ENCODE measurements around the gene TEX19.

DNA sequence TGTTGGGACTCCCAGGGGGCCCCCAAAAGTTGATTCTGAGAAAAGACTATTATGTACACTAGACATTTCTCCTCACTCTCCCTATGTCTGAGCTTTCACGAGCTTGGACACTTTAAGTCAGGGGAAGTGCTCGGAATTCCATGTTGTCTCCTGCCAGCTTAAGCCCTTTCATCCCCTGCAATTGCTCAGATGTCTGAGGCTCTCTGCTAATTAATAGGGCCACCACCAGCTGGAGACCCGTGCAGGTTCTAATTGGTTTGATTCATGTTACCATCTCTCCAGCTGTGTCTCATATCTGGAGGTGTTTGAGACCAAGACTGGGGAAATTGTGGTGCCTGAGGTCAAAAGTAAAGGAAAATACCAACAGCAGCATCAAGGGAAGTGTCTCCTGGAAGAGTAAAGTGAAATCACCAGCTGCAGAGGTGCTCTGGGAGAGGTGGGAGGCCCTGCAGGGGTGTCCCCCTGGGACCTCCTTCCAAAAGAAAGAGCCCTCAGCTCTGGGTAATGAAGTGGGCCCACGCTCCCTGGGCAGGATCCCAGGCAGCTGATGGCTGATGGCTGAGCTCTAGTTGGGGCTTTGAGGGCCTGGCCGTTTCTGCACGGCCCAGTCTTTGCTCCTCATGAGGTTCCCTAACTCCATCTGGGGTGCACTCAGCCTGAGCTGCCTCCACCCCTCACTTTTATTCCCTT is 6.7 kb downstream of the TEX19 start:
- no peak for TF ChIP-seq POLR2AphosphoS5 (IDR thresholded peaks at IDR 0.05; ENCODE audit: low read depth, low read length)
- TF ChIP-seq, protein P1, sequence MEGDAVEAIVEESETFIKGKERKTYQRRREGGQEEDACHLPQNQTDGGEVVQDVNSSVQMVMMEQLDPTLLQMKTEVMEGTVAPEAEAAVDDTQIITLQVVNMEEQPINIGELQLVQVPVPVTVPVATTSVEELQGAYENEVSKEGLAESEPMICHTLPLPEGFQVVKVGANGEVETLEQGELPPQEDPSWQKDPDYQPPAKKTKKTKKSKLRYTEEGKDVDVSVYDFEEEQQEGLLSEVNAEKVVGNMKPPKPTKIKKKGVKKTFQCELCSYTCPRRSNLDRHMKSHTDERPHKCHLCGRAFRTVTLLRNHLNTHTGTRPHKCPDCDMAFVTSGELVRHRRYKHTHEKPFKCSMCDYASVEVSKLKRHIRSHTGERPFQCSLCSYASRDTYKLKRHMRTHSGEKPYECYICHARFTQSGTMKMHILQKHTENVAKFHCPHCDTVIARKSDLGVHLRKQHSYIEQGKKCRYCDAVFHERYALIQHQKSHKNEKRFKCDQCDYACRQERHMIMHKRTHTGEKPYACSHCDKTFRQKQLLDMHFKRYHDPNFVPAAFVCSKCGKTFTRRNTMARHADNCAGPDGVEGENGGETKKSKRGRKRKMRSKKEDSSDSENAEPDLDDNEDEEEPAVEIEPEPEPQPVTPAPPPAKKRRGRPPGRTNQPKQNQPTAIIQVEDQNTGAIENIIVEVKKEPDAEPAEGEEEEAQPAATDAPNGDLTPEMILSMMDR (IDR thresholded peaks at IDR 0.05): no peak
- TF ChIP-seq TCF7L2 (IDR thresholded peaks at IDR 0.05; ENCODE audit: low read depth, low read length): no peak
- no peak for TF ChIP-seq SIN3A (IDR thresholded peaks at IDR 0.05; ENCODE audit: borderline replicate concordance, insufficient read depth, low read depth, low read length)
- TF ChIP-seq, protein P2, sequence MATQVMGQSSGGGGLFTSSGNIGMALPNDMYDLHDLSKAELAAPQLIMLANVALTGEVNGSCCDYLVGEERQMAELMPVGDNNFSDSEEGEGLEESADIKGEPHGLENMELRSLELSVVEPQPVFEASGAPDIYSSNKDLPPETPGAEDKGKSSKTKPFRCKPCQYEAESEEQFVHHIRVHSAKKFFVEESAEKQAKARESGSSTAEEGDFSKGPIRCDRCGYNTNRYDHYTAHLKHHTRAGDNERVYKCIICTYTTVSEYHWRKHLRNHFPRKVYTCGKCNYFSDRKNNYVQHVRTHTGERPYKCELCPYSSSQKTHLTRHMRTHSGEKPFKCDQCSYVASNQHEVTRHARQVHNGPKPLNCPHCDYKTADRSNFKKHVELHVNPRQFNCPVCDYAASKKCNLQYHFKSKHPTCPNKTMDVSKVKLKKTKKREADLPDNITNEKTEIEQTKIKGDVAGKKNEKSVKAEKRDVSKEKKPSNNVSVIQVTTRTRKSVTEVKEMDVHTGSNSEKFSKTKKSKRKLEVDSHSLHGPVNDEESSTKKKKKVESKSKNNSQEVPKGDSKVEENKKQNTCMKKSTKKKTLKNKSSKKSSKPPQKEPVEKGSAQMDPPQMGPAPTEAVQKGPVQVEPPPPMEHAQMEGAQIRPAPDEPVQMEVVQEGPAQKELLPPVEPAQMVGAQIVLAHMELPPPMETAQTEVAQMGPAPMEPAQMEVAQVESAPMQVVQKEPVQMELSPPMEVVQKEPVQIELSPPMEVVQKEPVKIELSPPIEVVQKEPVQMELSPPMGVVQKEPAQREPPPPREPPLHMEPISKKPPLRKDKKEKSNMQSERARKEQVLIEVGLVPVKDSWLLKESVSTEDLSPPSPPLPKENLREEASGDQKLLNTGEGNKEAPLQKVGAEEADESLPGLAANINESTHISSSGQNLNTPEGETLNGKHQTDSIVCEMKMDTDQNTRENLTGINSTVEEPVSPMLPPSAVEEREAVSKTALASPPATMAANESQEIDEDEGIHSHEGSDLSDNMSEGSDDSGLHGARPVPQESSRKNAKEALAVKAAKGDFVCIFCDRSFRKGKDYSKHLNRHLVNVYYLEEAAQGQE (IDR thresholded peaks at IDR 0.05; ENCODE audit: insufficient read depth in 1 of 2, low read depth in 2 of 2, low read length in 1 of 2): no peak
